Measurements from ENCODE around the gene ROS1.
"Not testable (repeated sequence)": the region's sequence is repeated elsewhere in the genome, so short reads cannot be mapped to it uniquely, and the experiment has no call there.

Gene ROS1

DNA sequence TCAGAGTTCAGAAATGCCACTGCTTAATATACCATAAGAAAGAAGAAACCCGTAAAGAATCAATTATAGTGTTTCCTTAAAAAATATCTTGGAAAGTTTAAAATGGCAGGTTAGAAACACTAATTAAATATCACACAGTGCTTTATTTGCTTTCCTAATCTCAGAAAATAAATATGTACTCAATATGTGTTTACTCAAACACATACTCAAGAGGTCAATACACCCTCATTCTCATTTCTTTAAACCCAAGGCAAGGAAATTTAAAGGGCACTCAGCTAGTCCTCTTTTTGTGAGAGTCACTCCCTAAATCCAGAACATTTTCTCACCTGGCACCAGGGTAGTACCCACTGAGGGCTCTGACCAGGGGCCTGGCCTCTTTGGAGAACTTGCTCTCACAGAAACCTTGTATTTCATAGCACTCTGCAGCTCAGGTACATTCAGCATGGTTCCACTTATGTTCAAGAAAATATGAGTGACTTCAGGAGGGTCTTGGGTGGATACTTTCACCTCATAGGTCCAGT, 38.2 kb downstream of the ROS1 start:
- H3K4me3 ChIP-seq (ENCODE audit: low read depth, low read length): no peak overlapping the region
- TF ChIP-seq CTCF (IDR thresholded peaks at IDR 0.05; ENCODE audit: borderline replicate concordance, insufficient read depth, low read depth, low read length): no peak

- TF ChIP-seq CTCF (IDR thresholded peaks at IDR 0.05; ENCODE audit: borderline replicate concordance, insufficient read depth, low read depth, low read length): no peak
- H3K4me3 ChIP-seq (ENCODE audit: low read depth, low read length): no peak overlapping the region
Measured at GRCh38 chr6:117384659-117385058, 41.1 kb downstream of the ROS1 start.

- H3K4me3 ChIP-seq (ENCODE audit: low read depth, low read length): no peak overlapping the region
- no peak for TF ChIP-seq CTCF (IDR thresholded peaks at IDR 0.05; ENCODE audit: borderline replicate concordance, insufficient read depth, low read depth, low read length)
Measured at GRCh38 chr6:117381749-117382148, 44.0 kb downstream of the ROS1 start.

DNA sequence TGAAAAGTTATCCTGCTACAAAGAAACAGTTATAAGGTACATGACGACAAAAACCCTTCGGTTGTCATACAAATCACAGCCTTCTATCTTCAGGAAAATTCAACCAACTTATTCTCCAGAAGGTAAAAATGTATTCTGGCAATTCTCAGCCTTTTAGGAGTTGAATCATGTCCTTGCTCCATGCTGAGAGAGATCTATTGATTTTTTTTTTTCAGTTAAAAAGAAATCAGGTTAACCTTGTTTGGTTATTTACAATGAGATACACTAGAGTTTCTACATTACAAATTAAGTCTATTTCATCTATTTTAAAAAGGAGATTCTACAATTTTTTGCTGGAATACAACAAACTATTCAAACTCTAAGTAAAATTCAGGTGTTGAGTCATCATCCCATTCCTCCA, 45.4 kb downstream of the ROS1 start:
- H3K4me3 ChIP-seq (ENCODE audit: low read depth, low read length): no peak overlapping the region
- TF ChIP-seq CTCF (IDR thresholded peaks at IDR 0.05; ENCODE audit: borderline replicate concordance, insufficient read depth, low read depth, low read length): no peak

DNA sequence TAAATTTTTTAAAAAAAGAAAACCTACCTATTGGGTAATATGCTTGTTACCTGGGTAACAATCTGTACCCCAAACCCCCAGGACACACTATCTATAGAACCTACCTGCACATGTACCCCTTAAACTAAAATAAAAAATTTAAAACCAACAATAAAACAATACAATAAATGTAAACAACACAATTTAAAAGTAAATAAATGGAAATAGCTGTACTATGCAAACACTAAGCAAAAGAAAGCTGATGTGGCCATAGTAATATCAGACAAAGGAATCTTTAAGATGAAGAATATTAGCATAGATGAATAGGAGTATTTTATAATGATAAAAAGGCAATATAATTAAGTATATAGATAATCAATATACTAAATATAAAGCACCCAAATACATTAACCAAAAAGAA, 50.3 kb downstream of the ROS1 start:
- TF ChIP-seq CTCF (IDR thresholded peaks at IDR 0.05; ENCODE audit: borderline replicate concordance, insufficient read depth, low read depth, low read length): no peak
- no peak overlapping the region for H3K4me3 ChIP-seq (ENCODE audit: low read depth, low read length)

- H3K4me3 ChIP-seq (ENCODE audit: low read depth, low read length): no peak overlapping the region
- TF ChIP-seq CTCF (IDR thresholded peaks at IDR 0.05; ENCODE audit: borderline replicate concordance, insufficient read depth, low read depth, low read length): no peak
Measured at GRCh38 chr6:117373211-117373813, 52.4 kb downstream of the ROS1 start.

DNA sequence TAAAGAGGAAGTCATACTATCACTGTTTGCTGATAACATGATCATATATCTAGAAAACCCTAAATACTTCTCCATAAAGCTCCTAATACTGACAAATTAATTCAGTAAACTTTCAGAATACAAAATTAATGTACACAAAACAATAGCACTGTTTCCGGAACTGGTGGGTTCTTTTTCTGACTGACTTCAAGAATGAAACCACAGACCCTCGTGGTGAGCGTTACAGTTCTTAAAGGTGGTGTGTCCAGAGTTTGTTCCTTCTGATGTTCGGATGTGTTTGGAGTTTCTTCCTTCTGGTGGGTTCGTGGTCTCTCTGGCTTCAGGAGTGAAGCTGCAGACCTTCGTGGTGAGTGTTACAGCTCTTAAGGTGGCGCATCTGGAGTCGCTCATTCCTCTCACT, 53.5 kb downstream of the ROS1 start:
- not testable (repeated sequence) for H3K4me3 ChIP-seq (ENCODE audit: low read depth, low read length)

Measured in GM12875 (cell line).